Pancreas (tissue), 10 donors: ENCODE results near the gene KPNB1. TPM values are rescaled to one million over a fixed set of nuclear protein-coding genes. Genes with fewer than 3 reads are reported as not detected.

Source experiments
- ATAC-seq, 4 donors: fragments of 200-7000 bp; cut with Tn5 transposase; one replicate each; pipeline versions ENCODE4 v1.8.0 to v1.9.1; 2020; ENCODE audit warnings: mild to moderate bottlenecking in 4 of 4, moderate library complexity in 4 of 4
- DNase-seq, 6 donors: peaks; one replicate each; pipeline ENCODE4 v3.0.0-alpha.2; 2020
- FAIRE-seq: peaks from 2 replicates; lab custom pipeline; 2012; peaks lifted over from hg19 to GRCh38; lab: Jason Lieb, UNC
- H3K27ac ChIP-seq, 4 donors: fragments of 200-600 bp; sonication (generic); 1 replicate in 3 of 4; 2 replicates in 1 of 4; pipeline versions ENCODE4 v1.5.0 to v1.8.0; 2020
- H3K27me3 ChIP-seq, 4 donors: fragments of 200-600 bp; one replicate each; pipeline ENCODE4 v1.8.0; 2021
- H3K36me3 ChIP-seq, 3 donors: fragments of 200-600 bp; sonication (generic) in 1 of 3; one replicate each; pipeline versions ENCODE4 v1.5.0 to v1.8.0; 2020 to 2021
- H3K4me1 ChIP-seq, 3 donors: fragments of 200-600 bp; one replicate each; pipeline ENCODE4 v1.8.0; 2021
- H3K4me3 ChIP-seq, 4 donors: fragments of 200-600 bp; sonication (generic) in 2 of 4; one replicate each; pipeline versions ENCODE4 v1.5.0 to v1.8.0; 2020 to 2021
- H3K9me3 ChIP-seq, 4 donors: fragments of 200-600 bp; one replicate each; pipeline ENCODE4 v1.8.0; 2021
- CTCF ChIP-seq, 4 donors: fragments of 200-600 bp; sonication (generic) in 3 of 4; IDR thresholded peaks; one replicate each; pipeline versions ENCODE4 v1.5.0 to v1.8.0; 2021; ENCODE audit warnings: antibody characterized with exemption in 4 of 4
- WGBS, 2 donors: extraction: QIAGEN DNeasy Blood & Tissue Kit; methylation state at CpG; one replicate each; pipeline ENCODE4 v1.1.7; 2013; 5-methylcytosine and 5-hydroxymethylcytosine counted together
- intact Hi-C, 3 donors: fragments of 100-400 bp; cut with DNase I; formaldehyde crosslinking; loops; one replicate each; pipeline versions ENCODE4 v1.11.1 to v1.14.2; 2022
- polyA plus RNA-seq, 2 donors: library from polyadenylated mRNA; stranded (reverse); fragments of 200-250 nt; gene quantifications; one replicate each; pipeline ENCODE4 v1.2.3, GENCODE V29; 2013
- total RNA-seq, 6 donors: library from RNA; stranded (reverse); fragmentation: NEBNext Ultra II Directional in 4 of 6; extraction: Animal tissue kit (Norgen Biotek cat#: 25700) in 4 of 6; gene quantifications; one replicate each; pipeline versions ENCODE4 v1.2.1 to v1.2.4, GENCODE V29; 2021 to 2023
- donor health status: healthy with polysubstance abuse.
- donor health status: DM: no; HTN: no; CAD: no; lungs with moderate emphysema.
- donor health status: DM: no; HTN: no; CAD: no.
- donor health status: control.
- donor health status: control.
- donor health status: Bipolar disorder and iron deficiency.
- donor health status: DM: yes; HTN: yes; CAD: no.
- donor health status: DM: no; HTN: no; CAD: no.
- donor health status: DM: no; HTN: no; CAD: no.
- donor health status: DM: yes; HTN: yes; CAD: no.

The KPNB1 gene
- total and polyA plus RNA-seq, 8 donors: 18.1 to 126 (median 115) TPM

GRCh38 chr17:47654991-47655390 lies 5.3 kb downstream of the KPNB1 start:
- Histone ChIP-seq H3K27me3 (no peaks in the 10 kb centered on the region), H3K9me3 (no peaks in the 10 kb centered on the region), H3K36me3 (peaks cover 15 to 64% (median 39%) of the 10 kb centered on the region in 3 donors), H3K27ac (no peak overlapping the region), H3K4me3 (no peak overlapping the region), H3K4me1 (peaks cover 0 to 29% (median 10%) of the 10 kb centered on the region in 3 donors)
- intact Hi-C loops: no loop called here
- peak in 1 of 6 donors; percentile 33 for DNase-seq
- ATAC-seq: no peak
- no peak for TF ChIP-seq CTCF (IDR thresholded peaks at IDR 0.05)
- FAIRE-seq: no peak
- WGBS, 2 donors: 20 to 21% methylated on average over 6 of the region's 6 CpGs

- WGBS, 2 donors: 80% methylated on average over 6 of the region's 6 CpGs
- Histone ChIP-seq H3K4me3 (no peak overlapping the region), H3K36me3 (peaks cover 10 to 77% (median 51%) of the 10 kb centered on the region in 3 donors), H3K9me3 (no peaks in the 10 kb centered on the region), H3K27ac (peak overlapping the region in 1 of 4 donors; percentile 26), H3K4me1 (peaks cover 0 to 3% (median 0%) of the 10 kb centered on the region in 3 donors), H3K27me3 (no peaks in the 10 kb centered on the region)
- intact Hi-C loops: no loop called here
- DNase-seq (no peak), ATAC-seq (peak in 1 of 4 donors; percentile 31), FAIRE-seq (no peak)
- no peak for TF ChIP-seq CTCF (IDR thresholded peaks at IDR 0.05)
These were observed 10.4 kb downstream of the KPNB1 start for GRCh38 chr17:47660064-47660492.

- ATAC-seq (peak; percentile 79 to 96 (median 90)), FAIRE-seq (no peak), DNase-seq (peak in 4 of 6 donors; percentile 29 to 62 (median 34))
- Histone ChIP-seq H3K27ac (no peak overlapping the region), H3K4me1 (no peaks in the 10 kb centered on the region), H3K27me3 (no peaks in the 10 kb centered on the region), H3K4me3 (no peak overlapping the region), H3K9me3 (no peaks in the 10 kb centered on the region), H3K36me3 (peaks cover 2 to 81% (median 42%) of the 10 kb centered on the region in 3 donors)
- intact Hi-C loops: no loop called here
- peak; percentile 29 to 65 (median 48) for TF ChIP-seq CTCF (IDR thresholded peaks at IDR 0.05)
- WGBS, 2 donors: 38 to 43% methylated on average over 6 of the region's 6 CpGs
These were observed 14.3 kb downstream of the KPNB1 start for GRCh38 chr17:47663912-47664623.

- ATAC-seq: no peak
- Histone ChIP-seq H3K4me3 (no peak overlapping the region), H3K27ac (no peak overlapping the region), H3K36me3 (peaks cover 7 to 81% (median 39%) of the 10 kb centered on the region in 3 donors), H3K4me1 (no peaks in the 10 kb centered on the region), H3K9me3 (no peaks in the 10 kb centered on the region), H3K27me3 (no peaks in the 10 kb centered on the region)
- intact Hi-C loops: no loop called here
- peak in 1 of 4 donors; percentile 3 for TF ChIP-seq CTCF (IDR thresholded peaks at IDR 0.05)
- no peak for FAIRE-seq
- DNase-seq: no peak
These were observed 14.9 kb downstream of the KPNB1 start for GRCh38 chr17:47664624-47664941.

GRCh38 chr17:47665655-47666054 lies 15.9 kb downstream of the KPNB1 start:
- Histone ChIP-seq H3K36me3 (peaks cover 7 to 81% (median 34%) of the 10 kb centered on the region in 3 donors), H3K9me3 (no peaks in the 10 kb centered on the region), H3K27me3 (no peaks in the 10 kb centered on the region), H3K4me1 (no peaks in the 10 kb centered on the region), H3K4me3 (no peak overlapping the region), H3K27ac (no peak overlapping the region)
- TF ChIP-seq CTCF (IDR thresholded peaks at IDR 0.05): no peak
- intact Hi-C loops: no loop called here
- 77 to 86% methylated on average over 3 of the region's 3 CpGs for WGBS, 2 donors
- DNase-seq: no peak
- ATAC-seq: no peak
- no peak for FAIRE-seq
